K562 (cell line): Measurements from ENCODE around the gene DNAJB13.

Experiments
- CTCF ChIP-seq, 3 experiments: IDR thresholded peaks in 2 of 3; conservative IDR thresholded peaks in 1 of 3; 2 replicates each; pipeline ENCODE4 v1.5.1; 2011 to 2012; ENCODE audit warnings: low read length in 3 of 3, mild to moderate bottlenecking in 3 of 3, control low read depth in 2 of 3, improper control_type of control experiment in 1 of 3, inconsistent platforms in 1 of 3, low read depth in 1 of 3, mixed read lengths in 1 of 3, moderate library complexity in 1 of 3; ENCODE audit not compliant: insufficient read depth in 2 of 3
- ETS1 ChIP-seq: conservative IDR thresholded peaks from 2 replicates; pipeline ENCODE4 v1.6.1; 2011; ENCODE audit warnings: low read depth, mild to moderate bottlenecking, low read length; ENCODE audit not compliant: control insufficient read depth
- KLF16 ChIP-seq: IDR thresholded peaks from 2 replicates; pipeline ENCODE4 v1.6.1; 2016; ENCODE audit warnings: antibody characterized with exemption
- POLR2A ChIP-seq: fragments of 450-650 bp; conservative IDR thresholded peaks from 2 replicates; pipeline ENCODE4 v1.6.1; 2016
- POLR2AphosphoS5 ChIP-seq: IDR thresholded peaks from 2 replicates; pipeline ENCODE4 v1.6.1; 2011; ENCODE audit warnings: mild to moderate bottlenecking, low read depth, low read length, moderate library complexity; ENCODE audit not compliant: control insufficient read depth, insufficient read depth
- TSC22D4 ChIP-seq: fragments of 450-650 bp; IDR thresholded peaks from 2 replicates; pipeline ENCODE4 v1.6.1; 2016; ENCODE audit warnings: missing genetic modification characterization, missing biosample characterization, control low read depth
- ZNF280B ChIP-seq: fragments of 250-450 bp; sonication (Bioruptor Pico); IDR thresholded peaks from 2 replicates; pipeline ENCODE4 v1.5.1; 2021; ENCODE audit warnings: mild to moderate bottlenecking

GRCh38 chr11:73977856-73978519 lies 27.2 kb downstream of the DNAJB13 start:
- no peak for TF ChIP-seq CTCF (IDR thresholded peaks at IDR 0.05 in 2 of 3, conservative IDR thresholded peaks at IDR 0.05 in 1 of 3; ENCODE audit: insufficient read depth in 2 of 3, low read depth in 1 of 3, low read length in 3 of 3)
- no peak for TF ChIP-seq POLR2AphosphoS5
- no peak for TF ChIP-seq ZNF280B (CRISPR knock-in tag)
- TF ChIP-seq POLR2A: no peak
- no peak for TF ChIP-seq ETS1
- no peak for TF ChIP-seq KLF16
- no peak for TF ChIP-seq TSC22D4 (tag)
